Astrocyte (in vitro differentiated cells and primary cell): Measurements from ENCODE around the gene ZNF195. TPM values are rescaled to one million over a fixed set of nuclear protein-coding genes. Genes with fewer than 3 reads are reported as not detected.
"Not testable (repeated sequence)": the region's sequence is repeated elsewhere in the genome, so short reads cannot be mapped to it uniquely, and the experiment has no call there.

Experiments used
- DNase-seq: peaks from one replicate; pipeline ENCODE4 v3.0.0-alpha.2; 2010; ENCODE audit warnings: low read depth
- FAIRE-seq: peaks from 2 replicates; lab custom pipeline; 2011; peaks lifted over from hg19 to GRCh38; lab: Jason Lieb, UNC
- H2AFZ ChIP-seq: 2 replicates; pipeline ENCODE4 v1.6.0; 2012; ENCODE audit warnings: low read depth, low read length, inconsistent platforms
- H3K27ac ChIP-seq: 2 replicates; pipeline ENCODE4 v1.5.1; 2011; ENCODE audit warnings: low read depth, low read length, inconsistent platforms
- H3K27me3 ChIP-seq: 2 replicates; pipeline ENCODE4 v1.6.0; 2011; ENCODE audit warnings: low read length, inconsistent platforms; ENCODE audit not compliant: insufficient read depth
- H3K36me3 ChIP-seq: 2 replicates; pipeline ENCODE4 v1.5.1; 2011; ENCODE audit warnings: low read length, inconsistent platforms; ENCODE audit not compliant: insufficient read depth
- H3K4me1 ChIP-seq: 2 replicates; pipeline ENCODE4 v1.5.1; 2011; ENCODE audit warnings: low read length, inconsistent platforms; ENCODE audit not compliant: insufficient read depth
- H3K4me2 ChIP-seq: 2 replicates; pipeline ENCODE4 v1.6.0; 2012; ENCODE audit warnings: low read length, inconsistent platforms
- H3K4me3 ChIP-seq: 2 replicates; pipeline ENCODE4 v1.5.1; 2011; ENCODE audit warnings: low read depth, mild to moderate bottlenecking, low read length, inconsistent platforms; ENCODE audit not compliant: insufficient read depth
- H3K79me2 ChIP-seq: 2 replicates; pipeline ENCODE4 v1.6.0; 2012; ENCODE audit warnings: mild to moderate bottlenecking, low read length, inconsistent platforms; ENCODE audit not compliant: insufficient read depth
- H3K9ac ChIP-seq: 2 replicates; pipeline ENCODE4 v1.6.0; 2012; ENCODE audit warnings: mild to moderate bottlenecking, low read length, inconsistent platforms
- H3K9me3 ChIP-seq: 2 replicates; pipeline ENCODE4 v1.5.1; 2012; ENCODE audit warnings: low read depth, mild to moderate bottlenecking, low read length, inconsistent platforms; ENCODE audit not compliant: insufficient read depth
- H4K20me1 ChIP-seq: 2 replicates; pipeline ENCODE4 v1.6.0; 2012; ENCODE audit warnings: low read length, inconsistent platforms; ENCODE audit not compliant: insufficient read depth
- H3K27ac Mint-ChIP-seq: one replicate; pipeline ENCODE4 v1.8.0; 2021; ENCODE audit warnings: mild to moderate bottlenecking, mixed read lengths; ENCODE audit not compliant: unreplicated experiment
- H3K27me3 Mint-ChIP-seq: one replicate; pipeline ENCODE4 v1.8.0; 2021; ENCODE audit warnings: low read depth, mixed read lengths; ENCODE audit not compliant: unreplicated experiment
- H3K36me3 Mint-ChIP-seq: one replicate; pipeline ENCODE4 v1.8.0; 2021; ENCODE audit warnings: low read depth, mixed read lengths; ENCODE audit not compliant: unreplicated experiment
- H3K4me1 Mint-ChIP-seq: one replicate; pipeline ENCODE4 v1.8.0; 2021; ENCODE audit warnings: low read depth, mixed read lengths; ENCODE audit not compliant: unreplicated experiment
- H3K4me3 Mint-ChIP-seq: one replicate; pipeline ENCODE4 v1.8.0; 2021; ENCODE audit warnings: mild to moderate bottlenecking, moderate library complexity, mixed read lengths; ENCODE audit not compliant: unreplicated experiment
- H3K9me3 Mint-ChIP-seq: one replicate; pipeline ENCODE4 v1.8.0; 2021; ENCODE audit warnings: mild to moderate bottlenecking, mixed read lengths; ENCODE audit not compliant: unreplicated experiment
- CTCF ChIP-seq: IDR thresholded peaks from 2 replicates; pipeline ENCODE4 v1.5.1; 2011; ENCODE audit warnings: low read depth, mild to moderate bottlenecking, inconsistent platforms, low read length, moderate library complexity; ENCODE audit not compliant: insufficient read depth
- EZH2 ChIP-seq: IDR thresholded peaks from 2 replicates; pipeline ENCODE4 v1.6.1; 2012; ENCODE audit warnings: mild to moderate bottlenecking, low read length, inconsistent platforms; ENCODE audit not compliant: insufficient read depth
- total RNA-seq: library from RNA; stranded (reverse); gene quantifications from 2 replicates; pipeline ENCODE4 v1.2.1, GENCODE V29; 2021

Gene ZNF195
- total RNA-seq, 1 donor from 2014 or later = 57.5 TPM

- H3K27ac Mint-ChIP-seq = peak overlapping the region; percentile 53
- no peak overlapping the region for H3K27ac ChIP-seq
- H3K79me2 ChIP-seq = no peaks in the 10 kb centered on the region
- no peaks in the 10 kb centered on the region for H3K36me3 Mint-ChIP-seq
- no peaks in the 10 kb centered on the region for H3K36me3 ChIP-seq
- peaks cover 3% of the 10 kb centered on the region for H3K9me3 ChIP-seq
- no peaks in the 10 kb centered on the region for H3K27me3 ChIP-seq
- no peak overlapping the region for H2AFZ ChIP-seq
- peaks cover 9% of the 10 kb centered on the region for H3K4me1 ChIP-seq
- DNase-seq (no peak), FAIRE-seq (no peak)
- H3K4me2 ChIP-seq = no peak overlapping the region
- H3K9me3 Mint-ChIP-seq = peaks cover 6% of the 10 kb centered on the region
- no peak overlapping the region for H3K4me3 ChIP-seq
- H3K27me3 Mint-ChIP-seq = no peaks in the 10 kb centered on the region
- peaks cover 15% of the 10 kb centered on the region for H3K4me1 Mint-ChIP-seq
- H4K20me1 ChIP-seq = no peaks in the 10 kb centered on the region
- TF ChIP-seq EZH2 (no peak), CTCF (no peak)
- no peak overlapping the region for H3K9ac ChIP-seq
- no peak overlapping the region for H3K4me3 Mint-ChIP-seq
Observed at GRCh38 chr11:3338569-3339339, 40.2 kb downstream of the ZNF195 start.

GRCh38 chr11:3336420-3336819 is 42.5 kb downstream of the ZNF195 start:
- not testable (repeated sequence) for H3K27me3 Mint-ChIP-seq, DNase-seq, H3K36me3 Mint-ChIP-seq, FAIRE-seq, H3K9ac ChIP-seq, H3K4me2 ChIP-seq, H3K79me2 ChIP-seq, H3K9me3 Mint-ChIP-seq, H3K4me1 ChIP-seq, H3K36me3 ChIP-seq, H3K27ac Mint-ChIP-seq, H3K9me3 ChIP-seq, H3K27me3 ChIP-seq, H3K27ac ChIP-seq, H3K4me3 ChIP-seq, H4K20me1 ChIP-seq, H2AFZ ChIP-seq, H3K4me3 Mint-ChIP-seq
- H3K4me1 Mint-ChIP-seq = peaks cover 15% of the 10 kb centered on the region

GRCh38 chr11:3333157-3333556 is 45.8 kb downstream of the ZNF195 start:
- FAIRE-seq, DNase-seq, H3K36me3 Mint-ChIP-seq, H2AFZ ChIP-seq, H3K27ac ChIP-seq, H4K20me1 ChIP-seq, H3K79me2 ChIP-seq, H3K36me3 ChIP-seq, H3K4me2 ChIP-seq, H3K4me3 ChIP-seq, H3K27me3 ChIP-seq, H3K27ac Mint-ChIP-seq, H3K9me3 Mint-ChIP-seq, H3K9ac ChIP-seq, H3K4me3 Mint-ChIP-seq, H3K4me1 ChIP-seq, H3K27me3 Mint-ChIP-seq, H3K4me1 Mint-ChIP-seq, H3K9me3 ChIP-seq: not testable (repeated sequence)

GRCh38 chr11:3331078-3331477 is 47.9 kb downstream of the ZNF195 start:
- H3K4me1 ChIP-seq, H4K20me1 ChIP-seq, H3K9ac ChIP-seq, H3K27ac Mint-ChIP-seq, H3K36me3 ChIP-seq, H3K4me1 Mint-ChIP-seq, H3K79me2 ChIP-seq, FAIRE-seq, H3K4me3 ChIP-seq, H3K4me2 ChIP-seq, H3K27me3 Mint-ChIP-seq, H3K36me3 Mint-ChIP-seq, DNase-seq, H3K27me3 ChIP-seq, H3K9me3 Mint-ChIP-seq, H3K9me3 ChIP-seq, H3K4me3 Mint-ChIP-seq, H3K27ac ChIP-seq, H2AFZ ChIP-seq: not testable (repeated sequence)

GRCh38 chr11:3330064-3330463 is 48.9 kb downstream of the ZNF195 start:
- H4K20me1 ChIP-seq, H3K4me3 Mint-ChIP-seq, H3K79me2 ChIP-seq, H3K4me1 ChIP-seq, H3K4me1 Mint-ChIP-seq, H3K27me3 Mint-ChIP-seq, H2AFZ ChIP-seq, H3K27ac Mint-ChIP-seq, H3K27ac ChIP-seq, H3K36me3 Mint-ChIP-seq, H3K36me3 ChIP-seq, H3K9ac ChIP-seq, H3K9me3 ChIP-seq, DNase-seq, H3K9me3 Mint-ChIP-seq, FAIRE-seq, H3K27me3 ChIP-seq, H3K4me3 ChIP-seq, H3K4me2 ChIP-seq: not testable (repeated sequence)
